ENCODE data around the gene EVA1A. TPM values are rescaled to one million over a fixed set of nuclear protein-coding genes. Genes with fewer than 3 reads are reported as not detected.

Gene EVA1A
- total RNA-seq, 2 experiments from 2014 or later: not detected

- no TSS peak for BruUV-seq (replicated peaks)
- no peak overlapping the region for H3K27ac ChIP-seq (ENCODE audit: low read depth, low read length, poor library complexity, severe bottlenecking)
- CTCF ChIA-PET (ENCODE audit: unreplicated experiment): no interaction called here
Observed at GRCh38 chr2:75609334-75609689, 48.6 kb upstream of the EVA1A start.

DNA sequence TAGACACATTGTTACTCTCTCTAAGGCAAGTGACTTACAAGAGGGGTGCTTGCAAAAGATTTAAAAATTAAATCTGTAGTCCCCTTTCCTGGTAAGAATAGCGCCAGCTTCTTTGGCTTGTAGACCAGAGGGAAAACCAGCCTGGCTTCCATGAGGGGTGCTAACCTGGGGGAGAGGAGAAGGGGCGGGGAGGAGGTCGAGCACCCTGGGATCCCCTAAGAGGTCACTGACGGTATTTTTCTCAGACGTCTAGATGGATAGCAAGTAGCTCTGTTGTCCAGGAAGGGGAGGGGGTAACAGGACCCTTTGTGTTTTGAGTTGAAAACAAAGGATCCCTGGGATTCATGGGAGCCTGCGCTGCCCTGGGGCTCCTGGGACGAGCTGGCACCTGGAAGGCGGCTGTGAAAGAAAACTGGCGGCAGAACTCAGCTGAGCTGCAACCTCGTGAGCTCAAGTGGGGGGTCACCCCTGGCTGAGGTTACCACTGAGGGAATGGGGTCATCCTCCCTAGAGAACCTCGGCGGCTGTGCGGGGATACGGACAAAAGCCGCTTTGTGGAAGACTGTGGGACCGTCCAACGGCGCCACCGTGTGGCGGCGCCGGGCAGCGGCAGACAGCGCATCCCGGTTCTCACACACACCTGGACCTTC lies 48.1 kb upstream of the EVA1A start:
- no peaks in the 10 kb centered on the region for H4K20me1 ChIP-seq (ENCODE audit: insufficient read depth, low read length)
- CTCF ChIA-PET (ENCODE audit: unreplicated experiment): interaction anchor here (1.0 kb wide), 1 partner anchor 371 kb away, joined by 4 read pairs; no protein-coding TSS in a partner anchor
- no peak overlapping the region for H3K4me2 ChIP-seq (ENCODE audit: low read length)
- H3K4me1 ChIP-seq (ENCODE audit: insufficient read depth, low read length, poor library complexity, severe bottlenecking): no peaks in the 10 kb centered on the region
- no peak overlapping the region for H3K27ac ChIP-seq (ENCODE audit: low read depth, low read length, poor library complexity, severe bottlenecking)
- H3K36me3 ChIP-seq (ENCODE audit: insufficient read depth, low read length): no peaks in the 10 kb centered on the region
- TF ChIP-seq, protein P1, sequence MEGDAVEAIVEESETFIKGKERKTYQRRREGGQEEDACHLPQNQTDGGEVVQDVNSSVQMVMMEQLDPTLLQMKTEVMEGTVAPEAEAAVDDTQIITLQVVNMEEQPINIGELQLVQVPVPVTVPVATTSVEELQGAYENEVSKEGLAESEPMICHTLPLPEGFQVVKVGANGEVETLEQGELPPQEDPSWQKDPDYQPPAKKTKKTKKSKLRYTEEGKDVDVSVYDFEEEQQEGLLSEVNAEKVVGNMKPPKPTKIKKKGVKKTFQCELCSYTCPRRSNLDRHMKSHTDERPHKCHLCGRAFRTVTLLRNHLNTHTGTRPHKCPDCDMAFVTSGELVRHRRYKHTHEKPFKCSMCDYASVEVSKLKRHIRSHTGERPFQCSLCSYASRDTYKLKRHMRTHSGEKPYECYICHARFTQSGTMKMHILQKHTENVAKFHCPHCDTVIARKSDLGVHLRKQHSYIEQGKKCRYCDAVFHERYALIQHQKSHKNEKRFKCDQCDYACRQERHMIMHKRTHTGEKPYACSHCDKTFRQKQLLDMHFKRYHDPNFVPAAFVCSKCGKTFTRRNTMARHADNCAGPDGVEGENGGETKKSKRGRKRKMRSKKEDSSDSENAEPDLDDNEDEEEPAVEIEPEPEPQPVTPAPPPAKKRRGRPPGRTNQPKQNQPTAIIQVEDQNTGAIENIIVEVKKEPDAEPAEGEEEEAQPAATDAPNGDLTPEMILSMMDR (conservative IDR thresholded peaks at IDR 0.05; ENCODE audit: low read length): peak; percentile 91
- no peak for TF ChIP-seq EZH2phosphoT487 (IDR thresholded peaks at IDR 0.05; ENCODE audit: borderline replicate concordance, low read depth, low read length)
- H3K4me3 ChIP-seq (ENCODE audit: low read depth, low read length, poor library complexity, severe bottlenecking): no peak overlapping the region
- no peaks in the 10 kb centered on the region for H3K9me3 ChIP-seq (ENCODE audit: low read length)
- H3K9me2 ChIP-seq (ENCODE audit: insufficient read depth, low read length): no peaks in the 10 kb centered on the region
- H3K79me2 ChIP-seq (ENCODE audit: insufficient read depth, low read depth, low read length): no peaks in the 10 kb centered on the region
- POLR2A ChIA-PET: interaction anchor here (0.6 kb wide), 1 partner anchor 588 kb away, joined by 3 read pairs; no protein-coding TSS in a partner anchor
- intact Hi-C loops (cut with micrococcal nuclease; ENCODE audit: unreplicated experiment): loop anchor here (5.0 to 10.0 kb wide), 2 partner anchors 144 to 547 kb away; no protein-coding TSS in a partner anchor
- no peak overlapping the region for H2AFZ ChIP-seq (ENCODE audit: low read length)
- DNase-seq (ENCODE audit: low spot score): peak; percentile 20
- no TSS peak for BruUV-seq (replicated peaks)

More at GRCh38 chr2:75609334-75609689, 48.6 kb upstream of the EVA1A start:
- Histone ChIP-seq H3K4me1 (ENCODE audit: insufficient read depth, low read length, poor library complexity, severe bottlenecking) (no peaks in the 10 kb centered on the region), H4K20me1 (ENCODE audit: insufficient read depth, low read length) (no peaks in the 10 kb centered on the region), H3K9me3 (ENCODE audit: low read length) (no peaks in the 10 kb centered on the region), H3K79me2 (ENCODE audit: insufficient read depth, low read depth, low read length) (no peaks in the 10 kb centered on the region), H3K4me2 (ENCODE audit: low read length) (no peak overlapping the region), H2AFZ (ENCODE audit: low read length) (no peak overlapping the region), H3K9me2 (ENCODE audit: insufficient read depth, low read length) (no peaks in the 10 kb centered on the region), H3K4me3 (ENCODE audit: low read depth, low read length, poor library complexity, severe bottlenecking) (no peak overlapping the region), H3K36me3 (ENCODE audit: insufficient read depth, low read length) (no peaks in the 10 kb centered on the region)
- intact Hi-C loops (cut with micrococcal nuclease; ENCODE audit: unreplicated experiment): loop anchor here (5.0 to 10.0 kb wide), 2 partner anchors 145 to 547 kb away; no protein-coding TSS in a partner anchor
- DNase-seq (ENCODE audit: low spot score): no peak
- no peak for TF ChIP-seq EZH2phosphoT487 (IDR thresholded peaks at IDR 0.05; ENCODE audit: borderline replicate concordance, low read depth, low read length)
- TF ChIP-seq, protein P1 (conservative IDR thresholded peaks at IDR 0.05; ENCODE audit: low read length): peak; percentile 49; the same call in 1 of the 2 replicates
- POLR2A ChIA-PET: no interaction called here
